GM21717 (cell line): Measurements from ENCODE around the gene PEAK1.
"Not testable (repeated sequence)": the region's sequence is repeated elsewhere in the genome, so short reads cannot be mapped to it uniquely, and the experiment has no call there.

ENCODE experiments used
- ATAC-seq: cut with Tn5 transposase; IDR thresholded peaks from one replicate; pipeline ENCODE4 v1.9.1; 2021; ENCODE audit warnings: mild to moderate bottlenecking, moderate library complexity; ENCODE audit not compliant: unreplicated experiment

PEAK1 gene

GRCh38 chr15:77421370-77421700, 1.4 kb upstream of the PEAK1 start:
- no peak for ATAC-seq

GRCh38 chr15:77420610-77421369, 886 bp upstream of the PEAK1 start, which contains the start of gene HMG20A:
Gene HMG20A (plus strand): TSS chr15:77420888. CDS start chr15:77458408, 37,520 bp downstream.
- ATAC-seq: peak; percentile 39

GRCh38 chr15:77418966-77419835, 703 bp downstream of the PEAK1 start:
- ATAC-seq: peak; percentile 21

GRCh38 chr15:77418391-77418965, 1.4 kb downstream of the PEAK1 start:
- ATAC-seq: no peak

GRCh38 chr15:77417602-77418001, 2.3 kb downstream of the PEAK1 start:
- no peak for ATAC-seq

- no peak for ATAC-seq
These were observed 3.0 kb downstream of the PEAK1 start for GRCh38 chr15:77416954-77417353.

GRCh38 chr15:77416148-77416455, 3.8 kb downstream of the PEAK1 start:
- no peak for ATAC-seq

GRCh38 chr15:77415450-77416147, 4.3 kb downstream of the PEAK1 start:
- no peak for ATAC-seq

- ATAC-seq: no peak
These were observed 5.0 kb downstream of the PEAK1 start for GRCh38 chr15:77414789-77415442.

- ATAC-seq: no peak
These were observed 6.1 kb downstream of the PEAK1 start for GRCh38 chr15:77413699-77414349.

GRCh38 chr15:77412972-77413698, 6.8 kb downstream of the PEAK1 start:
- no peak for ATAC-seq

- ATAC-seq: no peak
These were observed 8.3 kb downstream of the PEAK1 start for GRCh38 chr15:77411619-77411976.

GRCh38 chr15:77410701-77411618, 8.9 kb downstream of the PEAK1 start:
- no peak for ATAC-seq

- not testable (repeated sequence) for ATAC-seq
These were observed 9.8 kb downstream of the PEAK1 start for GRCh38 chr15:77410157-77410500.

GRCh38 chr15:77409259-77410156, 10.4 kb downstream of the PEAK1 start:
- ATAC-seq: peak; percentile 51

GRCh38 chr15:77406846-77407245, 13.1 kb downstream of the PEAK1 start:
- no peak for ATAC-seq

GRCh38 chr15:77406173-77406759, 13.6 kb downstream of the PEAK1 start:
- ATAC-seq: not testable (repeated sequence)
